Spleen (tissue), 7 donors: ENCODE data around the gene LMBR1L.

Experiments
- CTCF ChIP-seq, 11 experiments: fragments of 200-600 bp in 7 of 11; fragments of 450-650 bp in 4 of 11; sonication (generic) in 4 of 11; IDR thresholded peaks in 8 of 11; conservative IDR thresholded peaks in 3 of 11; 1 replicate in 7 of 11; 2 replicates in 4 of 11; pipeline versions ENCODE4 v1.4.0 to v1.8.0; 2016 to 2021; ENCODE audit warnings: antibody characterized with exemption in 11 of 11, inconsistent platforms in 4 of 11, mild to moderate bottlenecking in 1 of 11
- POLR2A ChIP-seq, 3 donors: fragments of 450-650 bp; IDR thresholded peaks; one replicate each; pipeline ENCODE4 v1.5.1; 2017; ENCODE audit warnings: antibody characterized with exemption in 3 of 3, mild to moderate bottlenecking in 1 of 3
- POLR2AphosphoS5 ChIP-seq, 3 donors: sonication (generic); formaldehyde crosslinking; IDR thresholded peaks; one replicate each; pipeline ENCODE4 v1.5.1; 2017; ENCODE audit warnings: antibody characterized with exemption in 3 of 3
- donor health status: DM: no; HTN: no; CAD: no; lungs with moderate emphysema.
- donor health status: DM: no; HTN: no; CAD: no.
- donor health status: DM: no; HTN: no; CAD: no.

- TF ChIP-seq CTCF (IDR thresholded peaks at IDR 0.05 in 8 of 11, conservative IDR thresholded peaks at IDR 0.05 in 3 of 11), result no peak
- no peak for TF ChIP-seq POLR2A (IDR thresholded peaks at IDR 0.05)
- no peak for TF ChIP-seq POLR2AphosphoS5 (IDR thresholded peaks at IDR 0.05)
These were observed 51.7 kb downstream of the LMBR1L start for GRCh38 chr12:49059045-49059298.
